SU-DHL-6 (cell line): ENCODE data around the gene FSHR.

Experiments
- H2AFZ ChIP-seq: fragments of 200-600 bp; sonication (generic); 2 replicates; pipeline ENCODE4 v1.6.1; 2014; ENCODE audit warnings: low read depth, mild to moderate bottlenecking, moderate library complexity, mixed read lengths, antibody characterized with exemption, low read length; ENCODE audit not compliant: severe bottlenecking
- H3F3A ChIP-seq: fragments of 200-600 bp; shearing (Covaris generic); 2 replicates; pipeline ENCODE4 v1.6.0; 2016; ENCODE audit warnings: antibody characterized with exemption, mild to moderate bottlenecking; ENCODE audit not compliant: insufficient read depth
- H3K27ac ChIP-seq: fragments of 200-600 bp; sonication (generic); 2 replicates; pipeline ENCODE4 v1.5.1; 2016; ENCODE audit warnings: low read depth, mild to moderate bottlenecking, low read length, moderate library complexity, mixed read lengths
- H3K27me3 ChIP-seq: fragments of 200-600 bp; sonication (generic), shearing (Covaris generic); 2 replicates; pipeline ENCODE4 v1.6.0; 2014; ENCODE audit warnings: mild to moderate bottlenecking, low read length
- H3K36me3 ChIP-seq: fragments of 200-600 bp; sonication (generic); 2 replicates; pipeline ENCODE4 v1.6.1; 2014; ENCODE audit warnings: mild to moderate bottlenecking, low read length, mixed read lengths
- H3K4me2 ChIP-seq: fragments of 300-600, 200-600 bp; shearing (Covaris generic), sonication (generic); 2 replicates; pipeline ENCODE4 v1.6.0; 2014; ENCODE audit warnings: low read length, low read depth, mild to moderate bottlenecking; ENCODE audit not compliant: poor library complexity, severe bottlenecking
- H3K4me3 ChIP-seq: fragments of 200-600 bp; sonication (generic); 2 replicates; pipeline ENCODE4 v1.5.1; 2014; ENCODE audit warnings: antibody characterized with exemption, low read length, mild to moderate bottlenecking, mixed read lengths; ENCODE audit not compliant: insufficient read depth, poor library complexity, severe bottlenecking
- H3K79me2 ChIP-seq: fragments of 200-600 bp; sonication (generic); 2 replicates; pipeline ENCODE4 v1.6.1; 2014; ENCODE audit warnings: mild to moderate bottlenecking, low read length, moderate library complexity; ENCODE audit not compliant: insufficient read depth
- H3K9ac ChIP-seq: fragments of 200-600 bp; sonication (generic); 2 replicates; pipeline ENCODE4 v1.7.0; 2014; ENCODE audit warnings: mild to moderate bottlenecking, low read length
- H3K9me2 ChIP-seq: fragments of 200-600 bp; sonication (generic); replicated peaks from 2 replicates; pipeline ENCODE4 v1.6.1; 2014; ENCODE audit warnings: low read length; ENCODE audit not compliant: insufficient read depth
- H3K9me3 ChIP-seq: fragments of 200-600 bp; sonication (generic); 2 replicates; pipeline ENCODE4 v1.6.1; 2014; ENCODE audit warnings: low read length, mixed read lengths; ENCODE audit not compliant: insufficient read depth
- H4K20me1 ChIP-seq: fragments of 200-600 bp; sonication (generic); 2 replicates; pipeline ENCODE4 v1.6.1; 2014; ENCODE audit warnings: low read depth, mild to moderate bottlenecking, antibody characterized with exemption, low read length, moderate library complexity, mixed read lengths
- EZH2phosphoT487 ChIP-seq: fragments of 200-600 bp; sonication (generic), shearing (Covaris generic); conservative IDR thresholded peaks from 2 replicates; pipeline ENCODE4 v1.6.1; 2018; ENCODE audit warnings: mild to moderate bottlenecking, antibody characterized with exemption, low read length, moderate library complexity, mixed read lengths
- TF ChIP-seq, protein P1 (sequence below): fragments of 200-600 bp; sonication (generic); IDR thresholded peaks from one replicate; pipeline ENCODE4 v1.5.1; 2017; ENCODE audit warnings: antibody characterized with exemption, mild to moderate bottlenecking, low read length, moderate library complexity; ENCODE audit not compliant: insufficient read depth, poor library complexity, severe bottlenecking

FSHR gene

DNA sequence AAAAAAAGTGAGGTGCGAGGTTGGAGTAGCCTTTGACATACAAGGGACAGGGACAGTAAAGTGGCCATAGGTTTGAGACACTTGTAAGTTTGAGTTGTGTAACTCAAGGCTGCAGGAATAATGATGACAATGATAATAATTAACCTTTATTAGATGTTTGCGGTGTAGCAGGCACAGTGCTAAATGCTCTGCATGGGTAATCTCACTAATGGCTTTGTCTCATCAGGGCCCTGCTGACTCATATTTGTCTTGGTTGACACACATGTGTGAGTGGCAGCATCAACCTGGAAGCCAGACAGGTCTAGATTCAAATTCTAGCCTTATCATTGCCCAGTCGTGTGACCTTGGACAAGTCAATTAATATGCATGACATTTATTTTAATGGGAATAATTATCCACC lies 126.2 kb downstream of the FSHR start:
- Histone ChIP-seq H3K79me2 (no peaks in the 10 kb centered on the region), H3K27ac (no peak overlapping the region)

DNA sequence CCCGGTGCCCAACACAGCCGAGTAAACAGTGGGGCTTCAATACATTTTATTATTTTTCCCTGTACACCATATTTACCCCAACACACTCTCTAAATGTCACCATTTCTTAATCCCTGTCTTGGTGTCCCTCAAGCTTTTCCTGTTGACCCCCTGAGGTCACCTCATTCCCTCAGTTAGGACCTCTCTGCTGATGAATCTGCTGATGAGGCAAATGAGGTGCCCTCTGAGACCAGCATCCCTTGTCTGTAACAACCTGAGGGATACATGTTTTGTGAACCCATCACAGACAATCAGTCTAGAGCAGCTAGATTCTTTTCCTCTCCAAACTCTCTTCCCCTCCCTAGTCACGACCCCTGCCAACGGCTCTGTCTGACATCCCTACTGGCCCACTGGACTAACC lies 127.6 kb downstream of the FSHR start:
- H3K79me2 ChIP-seq, result no peaks in the 10 kb centered on the region
- H3K27me3 ChIP-seq, result no peaks in the 10 kb centered on the region
- no peak overlapping the region for H3K9ac ChIP-seq
- no peaks in the 10 kb centered on the region for H3K9me3 ChIP-seq
- no peak overlapping the region for H3K4me2 ChIP-seq
- TF ChIP-seq, protein P1, sequence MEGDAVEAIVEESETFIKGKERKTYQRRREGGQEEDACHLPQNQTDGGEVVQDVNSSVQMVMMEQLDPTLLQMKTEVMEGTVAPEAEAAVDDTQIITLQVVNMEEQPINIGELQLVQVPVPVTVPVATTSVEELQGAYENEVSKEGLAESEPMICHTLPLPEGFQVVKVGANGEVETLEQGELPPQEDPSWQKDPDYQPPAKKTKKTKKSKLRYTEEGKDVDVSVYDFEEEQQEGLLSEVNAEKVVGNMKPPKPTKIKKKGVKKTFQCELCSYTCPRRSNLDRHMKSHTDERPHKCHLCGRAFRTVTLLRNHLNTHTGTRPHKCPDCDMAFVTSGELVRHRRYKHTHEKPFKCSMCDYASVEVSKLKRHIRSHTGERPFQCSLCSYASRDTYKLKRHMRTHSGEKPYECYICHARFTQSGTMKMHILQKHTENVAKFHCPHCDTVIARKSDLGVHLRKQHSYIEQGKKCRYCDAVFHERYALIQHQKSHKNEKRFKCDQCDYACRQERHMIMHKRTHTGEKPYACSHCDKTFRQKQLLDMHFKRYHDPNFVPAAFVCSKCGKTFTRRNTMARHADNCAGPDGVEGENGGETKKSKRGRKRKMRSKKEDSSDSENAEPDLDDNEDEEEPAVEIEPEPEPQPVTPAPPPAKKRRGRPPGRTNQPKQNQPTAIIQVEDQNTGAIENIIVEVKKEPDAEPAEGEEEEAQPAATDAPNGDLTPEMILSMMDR, result no peak
- no peak for TF ChIP-seq EZH2phosphoT487
- no peaks in the 10 kb centered on the region for H3K36me3 ChIP-seq
- H3K9me2 ChIP-seq, result no peaks in the 10 kb centered on the region
- H3K4me3 ChIP-seq, result no peak overlapping the region
- no peaks in the 10 kb centered on the region for H4K20me1 ChIP-seq
- H2AFZ ChIP-seq, result no peak overlapping the region
- no peaks in the 10 kb centered on the region for H3F3A ChIP-seq
- no peak overlapping the region for H3K27ac ChIP-seq

More for the DNA sequence above, 126.2 kb downstream of the FSHR start:
- Histone ChIP-seq H3K9me3 (no peaks in the 10 kb centered on the region), H3K27me3 (no peaks in the 10 kb centered on the region), H3F3A (no peaks in the 10 kb centered on the region), H3K9me2 (no peaks in the 10 kb centered on the region), H4K20me1 (no peaks in the 10 kb centered on the region), H3K36me3 (no peaks in the 10 kb centered on the region), H2AFZ (no peak overlapping the region), H3K9ac (no peak overlapping the region), H3K4me2 (no peak overlapping the region), H3K4me3 (no peak overlapping the region)
- no peak for TF ChIP-seq EZH2phosphoT487
- TF ChIP-seq, protein P1, result no peak

DNA sequence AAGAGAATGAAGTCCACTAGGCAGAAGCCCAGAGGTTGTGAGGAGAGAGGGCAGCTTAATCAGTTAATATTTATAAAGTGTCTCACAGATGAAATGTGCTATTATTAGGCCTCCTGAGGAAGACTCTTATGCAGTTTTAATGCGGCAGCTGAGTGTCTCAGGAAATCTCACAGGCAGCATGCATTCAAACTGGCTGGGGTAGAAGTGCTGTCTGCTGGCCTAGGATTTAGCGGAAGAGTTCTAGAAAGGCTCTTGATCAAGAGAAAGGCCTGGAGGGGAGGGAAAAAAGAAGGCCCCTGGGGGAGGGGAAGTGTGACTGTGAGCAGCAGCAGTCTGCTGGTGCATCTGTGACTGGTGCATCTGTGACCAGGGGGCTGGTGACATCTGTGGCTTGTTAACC lies 133.0 kb downstream of the FSHR start:
- H3K27me3 ChIP-seq, result no peaks in the 10 kb centered on the region
- no peak overlapping the region for H3K4me2 ChIP-seq
- H3K79me2 ChIP-seq, result no peaks in the 10 kb centered on the region
- no peaks in the 10 kb centered on the region for H3F3A ChIP-seq
- no peak overlapping the region for H3K9ac ChIP-seq
- no peaks in the 10 kb centered on the region for H4K20me1 ChIP-seq
- H3K9me3 ChIP-seq, result no peaks in the 10 kb centered on the region
- TF ChIP-seq, protein P1, result no peak
- TF ChIP-seq EZH2phosphoT487, result no peak
- H3K9me2 ChIP-seq, result no peaks in the 10 kb centered on the region
- no peak overlapping the region for H3K4me3 ChIP-seq
- no peaks in the 10 kb centered on the region for H3K36me3 ChIP-seq
- H3K27ac ChIP-seq, result no peak overlapping the region
- no peak overlapping the region for H2AFZ ChIP-seq

DNA sequence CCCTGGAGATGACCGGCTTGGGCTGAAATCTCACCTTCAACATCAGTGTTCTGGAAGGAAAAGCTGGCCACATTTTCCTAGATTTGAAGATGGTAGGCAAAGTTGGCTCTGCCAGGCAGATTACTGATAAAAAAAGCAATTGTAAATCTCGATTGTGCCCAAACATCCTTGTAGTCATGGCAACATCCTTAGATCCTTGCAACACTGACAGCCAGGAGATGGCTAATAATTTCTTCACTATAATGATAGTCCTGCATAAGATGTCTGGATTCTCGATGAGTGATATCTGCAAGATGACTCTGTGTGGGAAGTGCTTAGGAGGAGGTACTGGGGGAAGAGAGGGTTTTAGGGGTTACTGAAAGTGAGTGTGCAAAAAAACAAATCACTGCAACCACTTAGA lies 149.1 kb downstream of the FSHR start:
- Histone ChIP-seq H3K9me3 (no peaks in the 10 kb centered on the region), H3K9ac (no peak overlapping the region), H3K4me2 (no peak overlapping the region), H3K27me3 (no peaks in the 10 kb centered on the region), H3K27ac (no peak overlapping the region), H3F3A (no peaks in the 10 kb centered on the region), H3K9me2 (no peaks in the 10 kb centered on the region), H3K79me2 (no peaks in the 10 kb centered on the region), H2AFZ (no peak overlapping the region), H3K4me3 (no peak overlapping the region), H4K20me1 (no peaks in the 10 kb centered on the region), H3K36me3 (no peaks in the 10 kb centered on the region)
- TF ChIP-seq EZH2phosphoT487, result no peak
- TF ChIP-seq, protein P1, result no peak
